IMR-90 (cell line): ENCODE results near the gene FOXC2. TPM values are rescaled to one million over a fixed set of nuclear protein-coding genes. Genes with fewer than 3 reads are reported as not detected.
A peak's percentile ranks its signal among the peaks of the same experiment; 100 is the strongest.

Experiments
- ATAC-seq: fragments of 200-7000 bp; cut with Tn5 transposase; 2 replicates; pipeline ENCODE4 v1.9.1; 2020; ENCODE audit warnings: low read depth, mild to moderate bottlenecking, moderate library complexity
- BruUV-seq: library from RNA; stranded (reverse); fragments of 400-500 nt; replicated peaks from 2 replicates; lab custom pipeline; 2021; lab: Mats Ljungman, UMichigan
- CTCF ChIA-PET: fragments of 300-600 bp; formaldehyde crosslinking; extraction: SDS; loops from one replicate; lab custom pipeline; 2021; ENCODE audit warnings: antibody characterized with exemption; lab: Yijun Ruan, JAX
- POLR2A ChIA-PET: fragments of 300-600 bp; sonication (Branson Sonifier 250); formaldehyde crosslinking; loops from one replicate; lab custom pipeline; 2022; ENCODE audit warnings: antibody characterized with exemption; ENCODE audit not compliant: unreplicated experiment; lab: Charles Lee
- DNase-seq: peaks from one replicate; pipeline ENCODE4 v3.0.0; 2013
- H2AFZ ChIP-seq: replicated peaks from 2 replicates; pipeline ENCODE3; 2013; ENCODE audit warnings: low read length, mild to moderate bottlenecking; ENCODE audit not compliant: poor library complexity
- H2AK5ac ChIP-seq: 2 replicates; pipeline ENCODE4 v1.6.1; 2013; ENCODE audit warnings: low read depth, low read length, inconsistent platforms
- H2AK9ac ChIP-seq: replicated peaks from 2 replicates; pipeline ENCODE3; 2013; ENCODE audit warnings: mild to moderate bottlenecking, low read depth, low read length, moderate library complexity; ENCODE audit not compliant: poor library complexity
- H2BK120ac ChIP-seq: 2 replicates; pipeline ENCODE4 v1.6.1; 2013; ENCODE audit warnings: low read depth, low read length, inconsistent platforms
- H2BK15ac ChIP-seq: 3 replicates; pipeline ENCODE4 v1.6.1; 2013; ENCODE audit warnings: low read depth, low read length, inconsistent platforms
- H2BK20ac ChIP-seq: 2 replicates; pipeline ENCODE4 v1.6.1; 2013; ENCODE audit warnings: low read depth, mild to moderate bottlenecking, inconsistent platforms, low read length, moderate library complexity
- H2BK5ac ChIP-seq: 2 replicates; pipeline ENCODE4 v1.6.1; 2013; ENCODE audit warnings: mild to moderate bottlenecking, low read depth, low read length, inconsistent platforms; ENCODE audit not compliant: poor library complexity, severe bottlenecking
- H3K14ac ChIP-seq: replicated peaks from 2 replicates; pipeline ENCODE4 v1.6.1; 2013; ENCODE audit warnings: low read depth, low read length, inconsistent platforms
- H3K18ac ChIP-seq: 2 replicates; pipeline ENCODE4 v1.6.1; 2013; ENCODE audit warnings: low read depth, low read length, control low read depth
- H3K23ac ChIP-seq: 2 replicates; pipeline ENCODE4 v1.6.1; 2013; ENCODE audit warnings: low read depth, low read length, inconsistent platforms
- H3K27ac ChIP-seq: 2 replicates; pipeline ENCODE4 v1.5.1; 2013; ENCODE audit warnings: mild to moderate bottlenecking, control low read depth, low read length; ENCODE audit not compliant: insufficient read depth
- H3K27me3 ChIP-seq: 2 replicates; pipeline ENCODE4 v1.6.1; 2013; ENCODE audit warnings: low read length; ENCODE audit not compliant: control insufficient read depth, insufficient read depth
- H3K36me3 ChIP-seq: 2 replicates; pipeline ENCODE4 v1.6.1; 2013; ENCODE audit warnings: low read length, mixed read lengths; ENCODE audit not compliant: control insufficient read depth, insufficient read depth
- H3K4ac ChIP-seq: 2 replicates; pipeline ENCODE4 v1.6.1; 2013; ENCODE audit warnings: low read depth, low read length, inconsistent platforms
- H3K4me1 ChIP-seq: 2 replicates; pipeline ENCODE4 v1.6.1; 2013; ENCODE audit warnings: low read length, mixed read lengths; ENCODE audit not compliant: control insufficient read depth, insufficient read depth
- H3K4me2 ChIP-seq: 2 replicates; pipeline ENCODE4 v1.6.1; 2013; ENCODE audit warnings: low read depth, mild to moderate bottlenecking, control low read depth, low read length, moderate library complexity
- H3K4me3 ChIP-seq: 2 replicates; pipeline ENCODE4 v1.5.1; 2013; ENCODE audit warnings: low read depth, mild to moderate bottlenecking, control low read depth, low read length, moderate library complexity; ENCODE audit not compliant: insufficient read depth
- H3K56ac ChIP-seq: 2 replicates; pipeline ENCODE4 v1.6.1; 2013; ENCODE audit warnings: low read length, inconsistent platforms; ENCODE audit not compliant: insufficient read depth; ENCODE audit errors: extremely low read depth
- H3K79me1 ChIP-seq, 2 experiments: 2 replicates each; pipeline ENCODE4 v1.6.1; 2013; ENCODE audit warnings: low read length in 2 of 2, inconsistent platforms in 1 of 2, low read depth in 1 of 2
- H3K9ac ChIP-seq: 2 replicates; pipeline ENCODE4 v1.6.1; 2013; ENCODE audit warnings: low read depth, low read length, control low read depth
- H3K9me1 ChIP-seq: 2 replicates; pipeline ENCODE4 v1.6.1; 2013; ENCODE audit warnings: low read length, inconsistent platforms; ENCODE audit not compliant: insufficient read depth
- H3K9me3 ChIP-seq: 2 replicates; pipeline ENCODE4 v1.6.1; 2013; ENCODE audit warnings: low read length; ENCODE audit not compliant: control insufficient read depth, insufficient read depth
- H4K20me1 ChIP-seq: 2 replicates; pipeline ENCODE4 v1.6.1; 2013; ENCODE audit warnings: low read length, inconsistent platforms; ENCODE audit not compliant: insufficient read depth
- H4K5ac ChIP-seq: 2 replicates; pipeline ENCODE4 v1.6.1; 2013; ENCODE audit warnings: mild to moderate bottlenecking, low read depth, low read length, control low read depth
- H4K8ac ChIP-seq, 2 experiments: 2 replicates each; pipeline ENCODE4 v1.6.1; 2013; ENCODE audit warnings: low read depth in 2 of 2, low read length in 2 of 2, control low read depth in 1 of 2, inconsistent platforms in 1 of 2
- H4K91ac ChIP-seq: 2 replicates; pipeline ENCODE4 v1.6.1; 2013; ENCODE audit warnings: low read depth, low read length, inconsistent platforms; ENCODE audit not compliant: insufficient read depth
- CEBPB ChIP-seq: IDR thresholded peaks from 2 replicates; pipeline ENCODE4 v1.6.1; 2012; ENCODE audit warnings: low read depth, low read length, improper control_type of control experiment
- MAFK ChIP-seq: IDR thresholded peaks from 2 replicates; pipeline ENCODE4 v1.6.1; 2012; ENCODE audit warnings: low read depth, low read length, improper control_type of control experiment
- MAZ ChIP-seq: IDR thresholded peaks from 2 replicates; pipeline ENCODE4 v1.6.1; 2012; ENCODE audit warnings: low read depth, mild to moderate bottlenecking, low read length, improper control_type of control experiment, moderate library complexity, borderline replicate concordance
- RCOR1 ChIP-seq: IDR thresholded peaks from 2 replicates; pipeline ENCODE4 v1.6.1; 2012; ENCODE audit warnings: mild to moderate bottlenecking, low read length, improper control_type of control experiment; ENCODE audit not compliant: insufficient replicate concordance
- RFX5 ChIP-seq: IDR thresholded peaks from 2 replicates; pipeline ENCODE4 v1.8.0; 2012; ENCODE audit warnings: low read depth, mild to moderate bottlenecking, low read length, moderate library complexity
- SMC3 ChIP-seq: fragments of 150-350 bp; IDR thresholded peaks from 2 replicates; pipeline ENCODE4 v1.6.1; 2016; ENCODE audit warnings: low read depth, mild to moderate bottlenecking, antibody characterized with exemption, low read length, moderate library complexity
- WGBS, 2 experiments: methylation state at CpG; one replicate each; pipeline versions ENCODE4 v1.1.5 to v1.1.7; 2013; ENCODE audit warnings: missing lambda C conversion rate in 2 of 2; ENCODE audit not compliant: insufficient read length in 1 of 2; ENCODE audit errors: extremely low coverage in 2 of 2; 5-methylcytosine and 5-hydroxymethylcytosine counted together
- dilution Hi-C: fragments of 300-500 bp; cut with HindIII; formaldehyde crosslinking; loops from one replicate; pipeline ENCODE4 v1.14.3; 2018; ENCODE audit warnings: low sequenced_read_pairs; ENCODE audit not compliant: unreplicated experiment
- in situ Hi-C: fragments of 300-500 bp; cut with MboI; formaldehyde crosslinking; loops from 3 replicates; pipeline ENCODE4 v1.14.3; 2019; ENCODE audit warnings: low sequenced_read_pairs, inconsistent platforms, mixed read lengths
- intact Hi-C: fragments of 100-400 bp; cut with micrococcal nuclease; formaldehyde crosslinking; loops from 2 replicates; pipeline ENCODE4 v1.10.0; 2022
- polyA plus RNA-seq, 3 experiments: library from polyadenylated mRNA; depleted of rRNA; stranded (reverse); fragments of >200 nt; gene quantifications; 2 replicates each; pipeline ENCODE4 v1.2.3, GENCODE V29; 2012; ENCODE audit warnings: low replicate concordance in 1 of 3
- total RNA-seq: library from RNA; depleted of rRNA; stranded (reverse); fragments of >200 nt; gene quantifications from 2 replicates; pipeline ENCODE4 v1.2.3, GENCODE V29; 2012

The FOXC2 gene
- total and polyA plus RNA-seq, 2 of the 4 experiments (the other 2 are of a cell fraction): 0.90 to 6.4 TPM

- Histone ChIP-seq H2BK5ac (peak overlapping the region; percentile 98), H4K5ac (peak overlapping the region; percentile 59; the same call in 1 of the 2 replicates), H2BK120ac (peak overlapping the region; percentile 98), H2BK20ac (peak overlapping the region; percentile 98), H3K4me3 (no peak overlapping the region), H2AK9ac (peak overlapping the region; percentile 34), H3K4me1 (peaks cover 28% of the 10 kb centered on the region), H3K4ac (peak overlapping the region; percentile 98), H3K18ac (peak overlapping the region; percentile 95; the same call in 1 of the 2 replicates), H2AFZ (peak overlapping the region; percentile 45), H3K27ac (peak overlapping the region; percentile 92), H3K36me3 (no peaks in the 10 kb centered on the region), H3K23ac (peak overlapping the region; percentile 93), H4K91ac (peak overlapping the region; percentile 99), H3K27me3 (no peaks in the 10 kb centered on the region), H4K20me1 (peaks cover 4% of the 10 kb centered on the region), H3K9me1 (peaks cover 29% of the 10 kb centered on the region), H2AK5ac (peak overlapping the region; percentile 97), H3K9me3 (0 out of 2 replicates have a peak, but pooled peaks cover 2% of the 10 kb centered on the region), H3K56ac (peak overlapping the region; percentile 88), H3K4me2 (peak overlapping the region; percentile 44), H3K79me1 (peaks cover 0 to 27% of the 10 kb centered on the region in 2 experiments; a peak in 3 of 4 replicates), H3K14ac (peak overlapping the region; percentile 85), H4K8ac (peak overlapping the region; percentile 77 to 93; a peak in 3 of 4 replicates), H2BK15ac (peak overlapping the region; percentile 94; the same call in 2 of the 3 replicates), H3K9ac (peak overlapping the region; percentile 59; the same call in 1 of the 2 replicates)
- intact Hi-C loops (loop anchor here (2.0 kb wide), 1 partner anchor 18 kb away; no protein-coding TSS in a partner anchor), dilution Hi-C loops (no loop called here), in situ Hi-C loops (no loop called here)
- no TSS peak for BruUV-seq
- DNase-seq (peak; percentile 94), ATAC-seq (peak; percentile 77)
- ChIA-PET CTCF (interaction anchor here (0.8 to 1.5 kb wide), 3 partner anchors 27 to 413 kb away, joined by 3 to 4 read pairs (median 3); no protein-coding TSS in a partner anchor), POLR2A (no interaction called here)
- WGBS, 2 experiments: no CpG with 5 or more reads among the region's 6 CpGs
- 0 out of 2 replicates have a peak, but pooled peaks have one; percentile 7 for TF ChIP-seq MAFK
- TF ChIP-seq RCOR1: peak; percentile 11
- no peak for TF ChIP-seq RFX5
- TF ChIP-seq CEBPB: peak; percentile 73
- TF ChIP-seq MAZ: 0 out of 2 replicates have a peak, but pooled peaks have one; percentile 51
- TF ChIP-seq SMC3: no peak
These were observed 42.5 kb downstream of the FOXC2 start for GRCh38 chr16:86609115-86609514.
